ENCODE data around the gene MEN1.

GRCh38 chr11:64772303-64773018 lies 37.9 kb downstream of the MEN1 start:
- TF ChIP-seq CTCF (IDR thresholded peaks at IDR 0.05) (no peak), POLR2A (IDR thresholded peaks at IDR 0.05) (no peak)
